Spleen (tissue), 7 donors: ENCODE results near the gene OTOA.

ENCODE experiments used
- POLR2AphosphoS5 ChIP-seq, 3 donors: sonication (generic); formaldehyde crosslinking; IDR thresholded peaks; one replicate each; pipeline ENCODE4 v1.5.1; 2017; ENCODE audit warnings: antibody characterized with exemption in 3 of 3
- TF ChIP-seq, protein P1 (sequence below), 11 experiments: fragments of 200-600 bp in 7 of 11; fragments of 450-650 bp in 4 of 11; sonication (generic) in 4 of 11; IDR thresholded peaks in 8 of 11; conservative IDR thresholded peaks in 3 of 11; 1 replicate in 7 of 11; 2 replicates in 4 of 11; pipeline versions ENCODE4 v1.4.0 to v1.8.0; 2016 to 2021; ENCODE audit warnings: antibody characterized with exemption in 11 of 11, inconsistent platforms in 4 of 11, mild to moderate bottlenecking in 1 of 11
- donor health status: DM: no; HTN: no; CAD: no; lungs with moderate emphysema.
- donor health status: DM: no; HTN: no; CAD: no.
- donor health status: DM: no; HTN: no; CAD: no.

DNA sequence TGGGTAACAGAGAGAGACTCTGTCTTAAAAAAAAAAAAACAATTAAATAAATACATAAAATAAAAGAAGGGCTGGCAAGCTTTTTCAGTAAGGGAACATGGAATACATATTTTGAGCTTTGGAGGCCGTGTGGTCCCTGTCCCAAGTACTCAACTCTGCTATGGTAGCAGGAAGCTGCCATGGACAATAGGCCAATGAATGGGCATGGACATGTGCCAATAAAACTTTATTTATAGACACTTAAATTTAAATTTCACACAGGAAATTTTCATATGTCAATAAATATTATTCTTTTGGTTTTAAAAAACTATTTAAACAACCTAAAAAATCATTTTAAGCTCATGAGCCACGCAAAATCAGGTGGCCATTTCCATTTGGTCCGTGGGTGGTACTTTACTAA lies 3.8 kb downstream of the OTOA start:
- no peak for TF ChIP-seq POLR2AphosphoS5 (IDR thresholded peaks at IDR 0.05)
- TF ChIP-seq, protein P1, sequence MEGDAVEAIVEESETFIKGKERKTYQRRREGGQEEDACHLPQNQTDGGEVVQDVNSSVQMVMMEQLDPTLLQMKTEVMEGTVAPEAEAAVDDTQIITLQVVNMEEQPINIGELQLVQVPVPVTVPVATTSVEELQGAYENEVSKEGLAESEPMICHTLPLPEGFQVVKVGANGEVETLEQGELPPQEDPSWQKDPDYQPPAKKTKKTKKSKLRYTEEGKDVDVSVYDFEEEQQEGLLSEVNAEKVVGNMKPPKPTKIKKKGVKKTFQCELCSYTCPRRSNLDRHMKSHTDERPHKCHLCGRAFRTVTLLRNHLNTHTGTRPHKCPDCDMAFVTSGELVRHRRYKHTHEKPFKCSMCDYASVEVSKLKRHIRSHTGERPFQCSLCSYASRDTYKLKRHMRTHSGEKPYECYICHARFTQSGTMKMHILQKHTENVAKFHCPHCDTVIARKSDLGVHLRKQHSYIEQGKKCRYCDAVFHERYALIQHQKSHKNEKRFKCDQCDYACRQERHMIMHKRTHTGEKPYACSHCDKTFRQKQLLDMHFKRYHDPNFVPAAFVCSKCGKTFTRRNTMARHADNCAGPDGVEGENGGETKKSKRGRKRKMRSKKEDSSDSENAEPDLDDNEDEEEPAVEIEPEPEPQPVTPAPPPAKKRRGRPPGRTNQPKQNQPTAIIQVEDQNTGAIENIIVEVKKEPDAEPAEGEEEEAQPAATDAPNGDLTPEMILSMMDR (IDR thresholded peaks at IDR 0.05 in 8 of 11, conservative IDR thresholded peaks at IDR 0.05 in 3 of 11): no peak
